ENCODE measurements around the gene PET100. TPM values are rescaled to one million over a fixed set of nuclear protein-coding genes. Genes with fewer than 3 reads are reported as not detected.

The PET100 gene
- polyA plus RNA-seq, 1 donor, result 52.4 TPM

GRCh38 chr19:7679771-7680605 is 50.4 kb downstream of the PET100 start:
- no peak for DNase-seq

GRCh38 chr19:7680606-7681339 is 51.2 kb downstream of the PET100 start, which contains the start of gene TRAPPC5:
TRAPPC5 (plus strand) TSS chr19:7680833; CDS start chr19:7682254, 1,421 bp downstream.
- peak; percentile 95 for DNase-seq

Other genes with a start within 250 kb of the PET100 start
- 4.0 TPM for gene PEX11G, start 140.8 kb upstream of the PET100 start, polyA plus RNA-seq (ENCODE audit: insufficient read length)
- gene ZNF358, start 113.7 kb upstream of the PET100 start, polyA plus RNA-seq (ENCODE audit: insufficient read length), result 61.8 TPM
- gene MCOLN1, start 107.2 kb upstream of the PET100 start, polyA plus RNA-seq (ENCODE audit: insufficient read length), result 16.4 TPM
- gene PNPLA6, start 94.1 kb upstream of the PET100 start, polyA plus RNA-seq (ENCODE audit: insufficient read length), result 34.7 TPM
- 0.45 TPM for gene CAMSAP3, start 33.9 kb upstream of the PET100 start, polyA plus RNA-seq (ENCODE audit: insufficient read length)
- gene XAB2, start 248 bp upstream of the PET100 start, polyA plus RNA-seq (ENCODE audit: insufficient read length), result 33.1 TPM
- gene PCP2, start 3.9 kb downstream of the PET100 start, polyA plus RNA-seq (ENCODE audit: insufficient read length), result not detected
- gene STXBP2, start 7.3 kb downstream of the PET100 start, polyA plus RNA-seq (ENCODE audit: insufficient read length), result 6.7 TPM
- gene RETN, start 39.3 kb downstream of the PET100 start, polyA plus RNA-seq (ENCODE audit: insufficient read length), result 1.3 TPM
- gene MCEMP1, start 47.3 kb downstream of the PET100 start, polyA plus RNA-seq (ENCODE audit: insufficient read length), result 0.25 TPM
- 42.8 TPM for gene TRAPPC5, start 51.0 kb downstream of the PET100 start, polyA plus RNA-seq (ENCODE audit: insufficient read length)
- 0.65 TPM for gene FCER2, start 72.3 kb downstream of the PET100 start, polyA plus RNA-seq (ENCODE audit: insufficient read length)
- not detected for gene CLEC4G, start 102.3 kb downstream of the PET100 start, polyA plus RNA-seq (ENCODE audit: insufficient read length)
- 2.4 TPM for gene CD209, start 117.7 kb downstream of the PET100 start, polyA plus RNA-seq (ENCODE audit: insufficient read length)
- not detected for gene CLEC4M, start 133.4 kb downstream of the PET100 start, polyA plus RNA-seq (ENCODE audit: insufficient read length)
- gene EVI5L, start 200.4 kb downstream of the PET100 start, polyA plus RNA-seq (ENCODE audit: insufficient read length), result 17.6 TPM
- gene PRR36, start 244.6 kb downstream of the PET100 start, polyA plus RNA-seq (ENCODE audit: insufficient read length), result 0.48 TPM